C4-2B (cell line): ENCODE data around the gene SGMS1.

Experiments
- CTCF ChIP-seq: fragments of 450-650 bp; conservative IDR thresholded peaks from 2 replicates; pipeline ENCODE4 v1.5.1; 2017; ENCODE audit warnings: mild to moderate bottlenecking
- ZFX ChIP-seq: fragments of 450-650 bp; IDR thresholded peaks from 2 replicates; pipeline ENCODE4 v1.6.1; 2017

GRCh38 chr10:50540826-50541122 is 83.0 kb downstream of the SGMS1 start:
- TF ChIP-seq CTCF (no peak), ZFX (no peak)
